GM12878 (cell line): ENCODE results near the gene MYO6. TPM values are rescaled to one million over a fixed set of nuclear protein-coding genes. Genes with fewer than 3 reads are reported as not detected.

Experiments
- BHLHE40 ChIP-seq, 2 experiments: fragments of 450-650 bp in 1 of 2; IDR thresholded peaks; 2 replicates each; pipeline ENCODE4 v1.6.1; 2011 to 2017; ENCODE audit warnings: low read depth in 2 of 2, borderline replicate concordance in 1 of 2, improper control_type of control experiment in 1 of 2, low read length in 1 of 2, mild to moderate bottlenecking in 1 of 2
- IKZF1 ChIP-seq: fragments of 450-650 bp; conservative IDR thresholded peaks from 2 replicates; pipeline ENCODE4 v1.6.1; 2017; ENCODE audit warnings: antibody characterized with exemption, mild to moderate bottlenecking
- NBN ChIP-seq: fragments of 450-650 bp; IDR thresholded peaks from 2 replicates; pipeline ENCODE4 v1.6.1; 2016
- RB1 ChIP-seq: fragments of 450-650 bp; formaldehyde crosslinking; IDR thresholded peaks from 2 replicates; pipeline ENCODE4 v1.6.1; 2017; ENCODE audit warnings: mild to moderate bottlenecking, borderline replicate concordance
- RFX5 ChIP-seq: IDR thresholded peaks from 2 replicates; pipeline ENCODE4 v1.6.1; 2011; ENCODE audit warnings: low read depth, low read length, improper control_type of control experiment
- RUNX3 ChIP-seq: IDR thresholded peaks from 2 replicates; pipeline ENCODE4 v1.6.1; 2012; ENCODE audit warnings: low read length, inconsistent platforms
- SREBF1 ChIP-seq: IDR thresholded peaks from 2 replicates; pipeline ENCODE4 v1.6.1; 2012; ENCODE audit warnings: mild to moderate bottlenecking, low read length
- ZNF687 ChIP-seq: fragments of 450-650 bp; IDR thresholded peaks from 2 replicates; pipeline ENCODE4 v1.6.1; 2017; ENCODE audit warnings: mild to moderate bottlenecking, moderate library complexity
- ZZZ3 ChIP-seq: IDR thresholded peaks from 2 replicates; pipeline ENCODE4 v1.6.1; 2011; ENCODE audit warnings: low read depth; ENCODE audit not compliant: control insufficient read depth, insufficient read length
- polyA plus RNA-seq, 11 experiments: library from polyadenylated mRNA; depleted of rRNA in 4 of 11; unstranded in 6 of 11; stranded (reverse) in 5 of 11; fragments of >200 nt; fragmentation: Nextera tagmentation in 4 of 11; fragmentation: Illumina TruSeq in 1 of 11; extraction: Ambion mirVana in 4 of 11; extraction: Trizol in 1 of 11; gene quantifications; 1 replicate in 1 of 11; 2 replicates in 10 of 11; pipeline versions ENCODE4 v1.2.1 to v1.2.3, GENCODE V29; 2011 to 2016; ENCODE audit warnings: inconsistent platforms in 2 of 11, missing spikeins in 2 of 11, low read depth in 1 of 11
- total RNA-seq, 4 experiments: library from RNA; depleted of rRNA in 3 of 4; stranded (reverse); fragments of >200 nt in 3 of 4; fragmentation: Illumina TruSeq in 1 of 4; extraction: Trizol in 1 of 4; gene quantifications; 2 replicates each; pipeline versions ENCODE4 v1.2.1 to v1.2.3, GENCODE V29; 2013 to 2021
- TF ChIP-seq, protein P1 (sequence below): IDR thresholded peaks from 2 replicates; pipeline ENCODE4 v1.6.1; 2011; ENCODE audit warnings: low read depth, mild to moderate bottlenecking, low read length, moderate library complexity, borderline replicate concordance; ENCODE audit errors: extremely low read depth

The MYO6 gene
- total and polyA plus RNA-seq, 10 of the 15 experiments (the other 5 are each of a cell fraction or from before 2014, with no cell fraction given) = 7.9 to 30.4 (median 16.8) TPM

GRCh38 chr6:75759207-75759606, 10.2 kb downstream of the MYO6 start (continued):
- TF ChIP-seq ZNF687 (no peak), RB1 (no peak), RFX5 (no peak), NBN (no peak), SREBF1 (no peak), ZZZ3 (no peak), RUNX3 (peak; percentile 44; the same call in 1 of the 2 replicates), IKZF1 (0 out of 2 replicates have a peak, but pooled peaks have one; percentile 20), BHLHE40 (IDR thresholded peaks at IDR 0.05; ENCODE audit: borderline replicate concordance in 1 of 2, low read depth in 2 of 2, low read length in 1 of 2) (no peak)
- TF ChIP-seq, protein P1, sequence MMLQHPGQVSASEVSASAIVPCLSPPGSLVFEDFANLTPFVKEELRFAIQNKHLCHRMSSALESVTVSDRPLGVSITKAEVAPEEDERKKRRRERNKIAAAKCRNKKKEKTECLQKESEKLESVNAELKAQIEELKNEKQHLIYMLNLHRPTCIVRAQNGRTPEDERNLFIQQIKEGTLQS = no peak
